Neural crest cell (in vitro differentiated cells): ENCODE measurements around the gene HNRNPR. TPM values are rescaled to one million over a fixed set of nuclear protein-coding genes. Genes with fewer than 3 reads are reported as not detected.

Experiments used
- DNase-seq: peaks from one replicate; pipeline ENCODE4 v3.0.0; 2021; ENCODE audit warnings: low read depth, mixed read lengths, low spot score
- H3K27ac Mint-ChIP-seq: one replicate; pipeline ENCODE4 v1.8.0; 2021; ENCODE audit warnings: mild to moderate bottlenecking, mixed read lengths; ENCODE audit not compliant: unreplicated experiment
- H3K27me3 Mint-ChIP-seq: 2 replicates; pipeline ENCODE4 v1.8.0; 2021; ENCODE audit warnings: low read depth, mild to moderate bottlenecking, mixed read lengths
- H3K36me3 Mint-ChIP-seq: 2 replicates; pipeline ENCODE4 v1.8.0; 2021; ENCODE audit warnings: low read depth, mild to moderate bottlenecking, mixed read lengths
- H3K4me1 Mint-ChIP-seq: 2 replicates; pipeline ENCODE4 v1.8.0; 2021; ENCODE audit warnings: mixed read lengths
- H3K4me3 Mint-ChIP-seq: one replicate; pipeline ENCODE4 v1.8.0; 2021; ENCODE audit warnings: mild to moderate bottlenecking, mixed read lengths
- H3K9me3 Mint-ChIP-seq: 2 replicates; pipeline ENCODE4 v1.8.0; 2021; ENCODE audit warnings: mixed read lengths
- CTCF ChIP-seq: fragments of 200-600 bp; sonication (generic); conservative IDR thresholded peaks from 2 replicates; pipeline ENCODE4 v1.5.0; 2021; ENCODE audit warnings: antibody characterized with exemption, mild to moderate bottlenecking
- total RNA-seq: library from RNA; stranded (reverse); gene quantifications from 2 replicates; pipeline ENCODE4 v1.2.1, GENCODE V29; 2021

HNRNPR gene
- total RNA-seq, 1 donor from 2014 or later = 293 TPM

GRCh38 chr1:23341931-23342692 is 2.0 kb downstream of the HNRNPR start:
- H3K27me3 Mint-ChIP-seq = no peaks in the 10 kb centered on the region
- peak overlapping the region; percentile 90 for H3K4me3 Mint-ChIP-seq
- peak overlapping the region; percentile 44 for H3K27ac Mint-ChIP-seq
- TF ChIP-seq CTCF = no peak
- no peaks in the 10 kb centered on the region for H3K9me3 Mint-ChIP-seq
- no peak for DNase-seq
- H3K36me3 Mint-ChIP-seq = peaks cover 15% of the 10 kb centered on the region
- peaks cover 56% of the 10 kb centered on the region for H3K4me1 Mint-ChIP-seq

GRCh38 chr1:23339632-23340031 is 4.5 kb downstream of the HNRNPR start:
- no peak for DNase-seq
- peaks cover 22% of the 10 kb centered on the region for H3K36me3 Mint-ChIP-seq
- no peaks in the 10 kb centered on the region for H3K9me3 Mint-ChIP-seq
- no peak for TF ChIP-seq CTCF
- peak overlapping the region; percentile 90 for H3K4me3 Mint-ChIP-seq
- H3K27me3 Mint-ChIP-seq = no peaks in the 10 kb centered on the region
- peak overlapping the region; percentile 2 for H3K27ac Mint-ChIP-seq
- peaks cover 57% of the 10 kb centered on the region for H3K4me1 Mint-ChIP-seq

DNA sequence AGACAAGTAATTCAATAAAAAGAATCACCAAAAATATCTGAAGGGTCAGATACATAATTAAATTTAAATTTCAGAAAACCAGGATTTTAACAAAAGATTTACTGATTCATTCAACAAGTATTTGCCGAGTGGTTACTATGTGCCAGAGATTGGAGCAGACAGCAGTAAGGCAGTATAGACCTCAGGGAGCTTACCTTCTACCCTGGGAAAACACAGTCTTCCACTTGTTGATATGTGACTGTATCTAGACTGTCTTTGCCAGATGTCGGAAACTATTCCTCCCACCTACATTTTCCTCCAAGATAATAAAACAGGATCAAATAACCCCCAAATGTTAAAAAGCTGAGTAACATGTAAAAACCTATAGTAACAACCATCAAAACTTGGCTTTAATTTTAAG is 6.2 kb downstream of the HNRNPR start:
- no peaks in the 10 kb centered on the region for H3K9me3 Mint-ChIP-seq
- H3K4me3 Mint-ChIP-seq = no peak overlapping the region
- no peak overlapping the region for H3K27ac Mint-ChIP-seq
- H3K27me3 Mint-ChIP-seq = no peaks in the 10 kb centered on the region
- peaks cover 55% of the 10 kb centered on the region for H3K4me1 Mint-ChIP-seq
- TF ChIP-seq CTCF = no peak
- no peak for DNase-seq
- peaks cover 32% of the 10 kb centered on the region for H3K36me3 Mint-ChIP-seq

GRCh38 chr1:23331713-23332112 is 12.4 kb downstream of the HNRNPR start:
- no peaks in the 10 kb centered on the region for H3K9me3 Mint-ChIP-seq
- DNase-seq = no peak
- no peaks in the 10 kb centered on the region for H3K27me3 Mint-ChIP-seq
- no peak for TF ChIP-seq CTCF
- peaks cover 4% of the 10 kb centered on the region for H3K4me1 Mint-ChIP-seq
- H3K27ac Mint-ChIP-seq = no peak overlapping the region
- H3K4me3 Mint-ChIP-seq = no peak overlapping the region
- peaks cover 37% of the 10 kb centered on the region for H3K36me3 Mint-ChIP-seq

- Mint-ChIP-seq H3K36me3 (peaks cover 41% of the 10 kb centered on the region), H3K9me3 (no peaks in the 10 kb centered on the region), H3K27me3 (no peaks in the 10 kb centered on the region), H3K4me1 (peaks cover 7% of the 10 kb centered on the region), H3K4me3 (no peak overlapping the region), H3K27ac (no peak overlapping the region)
- no peak for TF ChIP-seq CTCF
- no peak for DNase-seq
Observed at GRCh38 chr1:23330846-23331245, 13.2 kb downstream of the HNRNPR start.
